ENCODE data around the gene IQGAP3.

The IQGAP3 gene

DNA sequence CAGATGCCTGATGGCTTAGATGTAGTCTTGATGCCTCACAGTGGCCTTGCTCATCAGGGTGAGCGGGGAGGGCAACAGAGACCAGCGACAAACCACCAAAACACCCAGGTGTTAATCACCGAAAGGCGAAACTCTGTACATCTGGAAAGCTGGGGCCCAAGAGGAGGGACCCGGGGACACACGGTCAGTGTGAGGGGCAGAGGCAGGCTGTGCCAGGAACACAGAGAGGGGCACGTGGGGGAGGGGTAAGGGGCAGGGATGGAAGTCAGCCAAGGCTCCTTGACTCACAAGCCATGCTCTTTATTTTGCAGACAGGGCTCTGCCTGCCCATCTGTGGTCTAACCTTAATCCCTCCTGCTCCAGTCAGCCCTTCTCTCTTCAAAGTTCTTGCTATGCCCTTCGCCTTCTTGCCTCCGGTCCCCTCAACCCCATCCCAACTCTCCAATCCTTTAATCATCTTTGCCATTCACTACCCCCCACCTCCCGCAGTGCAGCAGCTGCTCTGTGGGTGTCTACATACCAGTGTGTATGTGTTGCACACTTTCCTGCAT, 76.1 kb downstream of the IQGAP3 start:
- DNase-seq (ENCODE audit: low read depth): no peak

DNA sequence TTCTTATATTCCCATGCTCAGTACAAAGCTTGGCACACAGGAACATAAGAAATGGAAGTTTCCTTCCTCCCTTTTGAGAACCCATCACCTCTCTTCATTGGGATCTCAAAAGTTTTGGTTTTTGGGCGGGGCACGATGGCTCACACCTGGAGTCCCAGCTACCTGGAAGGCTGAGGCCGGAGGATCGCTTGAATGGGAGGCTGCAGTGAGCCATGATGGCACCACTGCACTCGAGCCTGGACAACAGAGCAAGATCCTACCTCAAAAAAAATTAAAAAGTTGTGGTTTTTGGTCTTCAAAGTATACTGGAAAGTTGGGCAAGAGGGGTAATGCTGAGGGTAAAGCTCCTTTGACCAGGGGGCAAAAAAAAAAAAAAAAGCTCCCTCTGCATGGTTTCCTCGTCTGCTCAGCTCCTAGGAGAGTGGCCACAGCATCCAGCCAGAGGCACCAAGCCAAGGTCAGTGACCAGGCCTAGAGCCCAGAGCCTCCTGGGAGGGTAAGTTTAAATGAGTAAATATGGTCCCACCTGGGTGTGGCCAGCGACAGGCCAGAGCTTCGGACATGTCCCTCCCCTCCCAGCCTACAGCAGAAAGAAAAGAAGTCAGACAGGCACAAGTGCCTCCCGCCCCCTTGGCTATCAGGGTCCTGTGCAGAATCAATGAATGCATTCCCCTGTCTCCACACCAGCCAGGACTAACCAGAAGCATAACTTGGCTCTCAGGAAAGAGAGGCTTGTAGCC, 76.8 kb downstream of the IQGAP3 start:
- no peak for DNase-seq (ENCODE audit: low read depth)

DNA sequence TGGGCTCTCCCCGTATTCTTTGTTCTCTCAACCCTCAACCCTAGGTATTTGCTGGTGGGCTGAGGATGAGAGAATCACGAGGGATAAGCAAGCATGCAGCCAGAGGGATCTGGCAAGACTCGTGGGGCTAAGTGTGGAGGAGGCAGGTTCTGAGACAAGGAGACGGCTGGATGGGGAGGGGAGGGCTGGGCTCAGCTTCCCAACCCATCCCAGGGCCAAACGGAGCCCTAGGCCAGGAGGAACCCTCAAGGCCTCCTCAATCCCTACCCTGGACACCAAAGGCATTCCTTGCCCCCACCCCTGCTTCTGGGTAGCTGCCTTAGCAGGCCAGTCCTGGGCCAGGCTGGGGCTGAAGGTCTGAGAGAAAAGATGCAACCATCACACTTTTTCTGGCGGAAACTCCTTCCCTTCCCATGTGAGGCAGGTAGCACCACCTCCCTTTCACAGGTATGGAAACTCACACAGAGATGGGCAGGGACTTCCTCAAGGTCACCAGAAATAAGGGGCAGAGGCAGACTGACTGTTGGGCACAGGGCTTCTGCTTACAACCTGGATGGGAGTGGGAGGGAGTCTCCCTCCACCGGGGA, 78.0 kb downstream of the IQGAP3 start:
- no peak for DNase-seq (ENCODE audit: low read depth)

DNA sequence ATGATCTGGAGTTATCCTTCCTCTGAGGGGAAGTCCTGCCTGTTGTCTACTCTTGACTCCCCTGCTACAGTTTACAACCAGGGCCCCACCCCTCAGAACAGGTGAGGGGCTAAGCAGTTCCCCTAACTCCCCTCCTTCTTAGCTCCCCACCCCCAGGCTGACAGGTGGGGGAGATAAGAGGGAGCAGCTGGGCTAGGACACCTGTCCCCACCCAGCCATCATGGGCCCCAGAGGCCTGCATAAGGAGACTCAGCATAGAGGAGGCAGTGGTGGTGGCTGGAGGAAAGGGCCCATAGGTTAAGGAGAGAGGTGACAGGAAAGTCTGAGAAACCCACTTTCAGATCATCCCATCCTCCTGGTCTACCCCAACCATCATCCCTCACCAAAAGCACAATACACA, 78.6 kb downstream of the IQGAP3 start:
- no peak for DNase-seq (ENCODE audit: low read depth)

DNA sequence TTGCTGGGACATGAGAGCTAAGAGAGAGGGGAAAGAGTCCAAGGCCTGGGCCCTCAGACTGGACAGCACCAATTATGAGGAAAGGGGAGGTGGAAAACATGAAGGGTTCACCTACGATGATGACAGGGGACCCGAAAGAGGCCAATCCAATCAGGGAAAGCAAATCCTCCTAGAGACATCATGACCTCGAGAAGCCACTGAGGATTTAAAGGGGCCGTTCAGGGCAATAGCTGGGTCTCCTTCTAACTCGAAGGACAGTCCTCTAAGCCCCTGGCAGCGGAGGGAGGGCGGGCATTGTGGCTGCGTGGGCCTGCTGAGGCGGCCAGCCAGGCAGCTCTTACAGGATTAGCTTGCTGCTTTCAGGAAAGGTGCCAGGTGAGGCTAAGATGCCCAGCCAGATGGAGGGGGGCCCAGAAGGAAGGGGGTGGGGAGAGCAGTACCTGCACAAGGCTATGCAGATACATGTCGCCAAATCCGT, 79.2 kb downstream of the IQGAP3 start:
- DNase-seq (ENCODE audit: low read depth): no peak

DNA sequence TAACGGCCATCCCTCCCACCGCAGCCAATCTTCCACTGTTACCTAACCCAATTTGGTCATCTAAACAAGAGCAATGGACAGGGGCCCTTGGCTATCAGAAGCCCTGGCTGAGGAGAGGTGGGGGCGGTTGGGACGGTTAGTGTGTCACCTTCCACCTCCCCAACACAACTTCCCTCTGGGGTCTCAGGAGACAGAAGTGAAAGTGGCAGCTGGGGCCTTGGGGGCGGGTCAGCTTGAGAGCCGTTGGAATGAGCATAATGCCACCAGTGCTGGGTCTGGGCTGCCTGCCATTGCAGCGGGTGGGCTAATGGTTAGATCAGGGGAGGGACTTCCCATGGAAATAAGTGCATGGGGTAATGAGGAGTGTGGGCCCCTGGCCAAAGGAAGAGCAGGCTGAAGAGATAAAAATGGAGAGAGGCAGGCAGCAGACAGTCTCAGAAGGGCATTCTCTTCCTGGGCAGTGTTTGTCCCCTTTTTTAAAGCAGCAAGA, 79.7 kb downstream of the IQGAP3 start:
- DNase-seq (ENCODE audit: low read depth): no peak

DNA sequence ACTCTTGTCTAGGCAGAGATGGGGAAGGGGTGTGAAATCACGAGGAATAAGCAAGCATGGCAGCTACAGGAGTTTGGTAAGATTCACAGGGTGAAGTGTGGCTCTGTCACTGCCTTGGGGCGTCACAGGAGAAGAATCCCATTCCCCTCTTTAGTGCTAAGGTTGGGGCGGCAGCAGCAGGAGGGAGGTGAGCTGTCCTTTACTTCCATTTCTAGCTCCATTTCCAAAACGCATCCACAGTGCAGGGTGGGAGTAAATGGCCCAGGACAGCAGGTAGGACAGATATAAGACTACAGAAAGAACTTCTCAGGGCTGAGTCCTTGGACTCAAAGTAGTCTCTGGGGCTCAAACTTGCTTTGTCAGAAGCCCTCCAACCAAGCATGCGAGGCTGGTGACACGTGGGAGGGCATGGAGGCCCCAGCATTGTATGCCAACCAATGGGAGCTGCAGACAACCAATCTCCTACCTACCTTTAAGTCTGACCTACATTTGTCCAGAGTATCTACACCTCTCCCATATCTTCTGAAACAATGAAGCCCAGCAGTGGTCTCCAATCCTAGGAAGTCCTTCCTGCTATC, 80.3 kb downstream of the IQGAP3 start:
- no peak for DNase-seq (ENCODE audit: low read depth)

DNA sequence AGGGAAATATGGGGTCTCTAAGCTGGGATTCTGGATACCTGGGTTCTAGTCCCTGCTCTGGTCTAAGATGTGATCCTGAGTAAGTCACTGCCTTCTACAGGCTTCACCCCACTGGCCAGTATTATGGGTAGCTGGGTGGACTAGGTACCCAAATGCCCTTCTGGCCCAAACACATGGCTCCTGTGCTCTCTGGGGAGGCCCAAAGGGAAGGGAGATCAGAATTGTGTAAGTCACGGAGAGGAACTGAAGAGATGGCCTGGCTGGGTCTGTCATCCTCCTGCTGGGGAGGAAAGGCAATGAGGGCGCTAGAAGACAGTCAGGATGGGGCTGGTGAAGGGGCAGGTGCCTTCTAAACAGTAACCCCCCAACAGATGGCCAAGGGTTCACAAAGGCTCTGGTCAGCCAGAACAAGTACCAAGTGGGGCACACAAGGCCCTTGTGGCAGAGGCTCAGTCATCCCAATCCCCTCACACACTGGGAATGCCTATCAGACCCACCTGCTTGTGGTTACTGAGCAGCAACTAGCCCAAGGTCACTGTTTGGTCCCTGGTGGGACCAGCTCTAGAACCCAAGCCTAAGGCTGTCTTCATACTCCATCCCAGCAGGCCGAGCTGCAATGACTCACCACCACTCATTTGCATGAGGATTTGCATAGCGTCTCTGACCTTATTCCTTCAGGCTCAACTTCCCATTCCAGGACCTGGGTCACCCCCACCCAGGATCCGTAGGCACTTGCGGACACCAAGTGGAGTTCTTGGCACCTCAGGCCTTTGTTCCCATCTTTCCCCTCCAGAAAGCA, 81.0 kb downstream of the IQGAP3 start:
- no peak for DNase-seq (ENCODE audit: low read depth)

- DNase-seq (ENCODE audit: low read depth): no peak
Observed at GRCh38 chr1:156490401-156491032, 81.8 kb downstream of the IQGAP3 start.

- DNase-seq (ENCODE audit: low read depth): no peak
Observed at GRCh38 chr1:156489935-156490293, 82.5 kb downstream of the IQGAP3 start.

GRCh38 chr1:156489166-156489934, 83.0 kb downstream of the IQGAP3 start:
- no peak for DNase-seq (ENCODE audit: low read depth)

GRCh38 chr1:156488566-156489165, 83.7 kb downstream of the IQGAP3 start:
- DNase-seq (ENCODE audit: low read depth): no peak

GRCh38 chr1:156487862-156488261, 84.5 kb downstream of the IQGAP3 start:
- DNase-seq (ENCODE audit: low read depth): no peak

- no peak for DNase-seq (ENCODE audit: low read depth)
Observed at GRCh38 chr1:156486421-156487344, 85.7 kb downstream of the IQGAP3 start.

DNA sequence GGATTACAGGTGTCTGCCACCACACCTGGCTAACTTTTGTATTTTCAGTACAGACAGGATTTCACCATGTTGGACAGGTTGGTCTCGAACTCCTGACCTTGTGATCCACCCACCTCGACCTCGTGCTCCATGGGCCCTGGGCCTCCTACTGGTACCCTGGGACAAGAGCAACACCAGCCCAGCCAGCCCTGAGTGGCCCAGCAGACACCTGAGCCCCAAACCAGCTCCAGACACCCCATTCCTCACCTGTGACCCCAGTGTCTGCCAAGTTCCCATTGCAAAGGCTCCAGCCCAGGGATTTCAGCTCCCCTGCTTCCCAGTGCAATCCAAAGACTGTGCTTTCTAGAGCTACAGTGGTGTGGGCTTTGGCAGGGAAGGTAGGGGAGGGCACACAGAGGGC, 86.4 kb downstream of the IQGAP3 start:
- DNase-seq (ENCODE audit: low read depth): no peak

GRCh38 chr1:156484480-156485058, 87.8 kb downstream of the IQGAP3 start:
- no peak for DNase-seq (ENCODE audit: low read depth)

DNA sequence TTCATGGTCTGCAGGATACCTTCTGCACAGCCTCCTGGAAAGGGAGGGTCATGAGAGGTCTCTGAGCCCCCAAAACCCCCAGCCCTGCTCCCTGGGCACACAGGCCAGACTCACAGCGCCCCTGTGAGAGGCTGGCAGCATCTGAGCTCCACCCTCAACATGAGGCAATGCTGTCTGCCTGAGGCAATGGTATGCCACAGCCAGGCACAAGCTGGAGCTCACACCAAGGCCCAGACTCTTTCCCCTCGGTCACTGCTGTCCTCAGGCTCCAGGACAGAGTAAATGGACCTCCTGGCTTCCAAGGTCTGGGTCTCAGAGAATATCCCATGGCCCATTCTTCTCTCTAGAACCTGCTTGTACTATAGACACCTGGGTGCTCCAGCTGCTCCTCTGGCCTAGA, 89.0 kb downstream of the IQGAP3 start:
- no peak for DNase-seq (ENCODE audit: low read depth)

GRCh38 chr1:156482276-156482675, 90.1 kb downstream of the IQGAP3 start:
- no peak for DNase-seq (ENCODE audit: low read depth)

- DNase-seq (ENCODE audit: low read depth): no peak
Observed at GRCh38 chr1:156481527-156481926, 90.8 kb downstream of the IQGAP3 start.

Measured in activated T-helper 1 cell treated with Interleukin-2 at 50 U/mL for 16 hours (primary cell).